GM12891 (cell line): ENCODE results near the gene CREB3L2.
"Not testable (repeated sequence)": the region's sequence is repeated elsewhere in the genome, so short reads cannot be mapped to it uniquely, and the experiment has no call there.

Source experiments
- POLR2A ChIP-seq: IDR thresholded peaks from 2 replicates; pipeline ENCODE4 v1.6.1; 2011; ENCODE audit warnings: low read depth, low read length, control low read depth
- POLR2AphosphoS5 ChIP-seq: IDR thresholded peaks from 2 replicates; pipeline ENCODE4 v1.6.1; 2011; ENCODE audit warnings: low read depth, low read length, control low read depth

GRCh38 chr7:137926206-137926605 lies 75.7 kb downstream of the CREB3L2 start:
- TF ChIP-seq POLR2A, POLR2AphosphoS5: not testable (repeated sequence)
